Measurements from ENCODE around the gene ANK3.

Gene ANK3

GRCh38 chr10:60175441-60175971 is 214.2 kb downstream of the ANK3 start:
- no peaks in the 10 kb centered on the region for H3K36me3 ChIP-seq (ENCODE audit: control insufficient read depth in 2 of 2, insufficient read depth in 2 of 2, low read length in 2 of 2)
- no peak overlapping the region for H3K27ac ChIP-seq (ENCODE audit: low read length)
- no peak overlapping the region for H3K9ac ChIP-seq (ENCODE audit: low read length in 2 of 2)
- H3K27me3 ChIP-seq (ENCODE audit: control insufficient read depth in 1 of 2, insufficient read depth in 2 of 2, low read length in 2 of 2) = no peaks in the 10 kb centered on the region
- H3K4me1 ChIP-seq (ENCODE audit: control insufficient read depth, insufficient read depth, low read length) = no peaks in the 10 kb centered on the region
- H3K9me3 ChIP-seq (ENCODE audit: control insufficient read depth in 2 of 2, low read length in 2 of 2) = no peaks in the 10 kb centered on the region
- no peak overlapping the region for H3K4me3 ChIP-seq (ENCODE audit: low read length in 2 of 2)

- Histone ChIP-seq H3K4me1 (ENCODE audit: control insufficient read depth, insufficient read depth, low read length) (no peaks in the 10 kb centered on the region), H3K27me3 (ENCODE audit: control insufficient read depth in 1 of 2, insufficient read depth in 2 of 2, low read length in 2 of 2) (no peaks in the 10 kb centered on the region), H3K36me3 (ENCODE audit: control insufficient read depth in 2 of 2, insufficient read depth in 2 of 2, low read length in 2 of 2) (peaks cover 0 to 3% of the 10 kb centered on the region in 2 donors), H3K4me3 (ENCODE audit: low read length in 2 of 2) (no peak overlapping the region), H3K9ac (ENCODE audit: low read length in 2 of 2) (no peak overlapping the region), H3K9me3 (ENCODE audit: control insufficient read depth in 2 of 2, low read length in 2 of 2) (no peaks in the 10 kb centered on the region), H3K27ac (ENCODE audit: low read length) (no peak overlapping the region)
These were observed 217.2 kb downstream of the ANK3 start for GRCh38 chr10:60172363-60172990.

GRCh38 chr10:60171436-60172013 is 218.2 kb downstream of the ANK3 start:
- peaks cover 0 to 3% of the 10 kb centered on the region in 2 donors for H3K36me3 ChIP-seq (ENCODE audit: control insufficient read depth in 2 of 2, insufficient read depth in 2 of 2, low read length in 2 of 2)
- no peaks in the 10 kb centered on the region for H3K4me1 ChIP-seq (ENCODE audit: control insufficient read depth, insufficient read depth, low read length)
- H3K9me3 ChIP-seq (ENCODE audit: control insufficient read depth in 2 of 2, low read length in 2 of 2) = no peaks in the 10 kb centered on the region
- no peak overlapping the region for H3K9ac ChIP-seq (ENCODE audit: low read length in 2 of 2)
- H3K27me3 ChIP-seq (ENCODE audit: control insufficient read depth in 1 of 2, insufficient read depth in 2 of 2, low read length in 2 of 2) = no peaks in the 10 kb centered on the region
- H3K4me3 ChIP-seq (ENCODE audit: low read length in 2 of 2) = no peak overlapping the region
- H3K27ac ChIP-seq (ENCODE audit: low read length) = no peak overlapping the region

- Histone ChIP-seq H3K27ac (ENCODE audit: low read length) (no peak overlapping the region), H3K27me3 (ENCODE audit: control insufficient read depth in 1 of 2, insufficient read depth in 2 of 2, low read length in 2 of 2) (no peaks in the 10 kb centered on the region), H3K4me1 (ENCODE audit: control insufficient read depth, insufficient read depth, low read length) (no peaks in the 10 kb centered on the region), H3K4me3 (ENCODE audit: low read length in 2 of 2) (no peak overlapping the region), H3K36me3 (ENCODE audit: control insufficient read depth in 2 of 2, insufficient read depth in 2 of 2, low read length in 2 of 2) (peaks cover 0 to 3% of the 10 kb centered on the region in 2 donors), H3K9me3 (ENCODE audit: control insufficient read depth in 2 of 2, low read length in 2 of 2) (no peaks in the 10 kb centered on the region), H3K9ac (ENCODE audit: low read length in 2 of 2) (no peak overlapping the region)
These were observed 219.4 kb downstream of the ANK3 start for GRCh38 chr10:60170250-60170649.

DNA sequence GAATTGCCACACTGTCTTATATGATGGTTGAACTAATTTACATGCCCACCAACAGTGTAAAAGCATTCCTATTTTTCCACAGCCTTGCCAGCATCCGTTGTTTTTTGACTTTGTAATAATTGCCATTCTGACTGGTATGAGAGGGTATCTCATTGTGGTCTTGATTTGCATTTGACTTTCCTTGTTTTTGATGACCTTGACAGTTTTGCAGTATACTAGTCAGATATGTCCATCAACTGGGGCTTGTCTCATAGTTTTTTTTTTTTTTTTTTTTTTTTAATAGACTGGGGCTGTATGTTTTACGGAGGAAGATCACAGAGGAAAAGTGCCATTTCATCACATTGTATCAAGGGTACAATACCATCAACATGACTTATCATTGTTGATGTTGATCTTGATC is 220.6 kb downstream of the ANK3 start:
- Histone ChIP-seq H3K27ac (ENCODE audit: low read length) (no peak overlapping the region), H3K27me3 (ENCODE audit: control insufficient read depth in 1 of 2, insufficient read depth in 2 of 2, low read length in 2 of 2) (no peaks in the 10 kb centered on the region), H3K9ac (ENCODE audit: low read length in 2 of 2) (no peak overlapping the region), H3K9me3 (ENCODE audit: control insufficient read depth in 2 of 2, low read length in 2 of 2) (no peaks in the 10 kb centered on the region), H3K4me1 (ENCODE audit: control insufficient read depth, insufficient read depth, low read length) (no peaks in the 10 kb centered on the region), H3K36me3 (ENCODE audit: control insufficient read depth in 2 of 2, insufficient read depth in 2 of 2, low read length in 2 of 2) (peaks cover 0 to 3% of the 10 kb centered on the region in 2 donors), H3K4me3 (ENCODE audit: low read length in 2 of 2) (no peak overlapping the region)

DNA sequence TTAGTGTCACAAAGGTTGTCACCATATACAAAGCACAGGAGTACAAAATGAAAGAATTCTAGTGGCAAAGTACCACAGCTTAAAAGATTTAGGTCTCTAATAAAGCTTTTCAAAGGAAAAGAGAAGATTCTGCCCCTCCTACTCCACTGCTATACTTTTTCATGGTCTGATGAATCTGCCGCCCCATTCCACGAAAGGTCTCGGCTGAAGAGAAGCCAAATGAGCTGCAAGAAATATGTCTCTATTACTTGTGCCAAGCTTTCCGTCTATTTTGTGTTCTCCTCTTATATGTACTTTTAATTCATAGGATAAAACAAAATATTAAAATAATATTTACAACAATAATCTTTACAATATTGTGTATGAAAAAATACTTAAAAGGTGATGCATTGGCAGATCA is 222.6 kb downstream of the ANK3 start:
- Histone ChIP-seq H3K9me3 (ENCODE audit: control insufficient read depth in 2 of 2, low read length in 2 of 2) (no peaks in the 10 kb centered on the region), H3K27ac (ENCODE audit: low read length) (no peak overlapping the region), H3K36me3 (ENCODE audit: control insufficient read depth in 2 of 2, insufficient read depth in 2 of 2, low read length in 2 of 2) (peaks cover 0 to 3% of the 10 kb centered on the region in 2 donors), H3K27me3 (ENCODE audit: control insufficient read depth in 1 of 2, insufficient read depth in 2 of 2, low read length in 2 of 2) (no peaks in the 10 kb centered on the region), H3K4me3 (ENCODE audit: low read length in 2 of 2) (peak overlapping the region; percentile 16 to 27), H3K9ac (ENCODE audit: low read length in 2 of 2) (no peak overlapping the region), H3K4me1 (ENCODE audit: control insufficient read depth, insufficient read depth, low read length) (no peaks in the 10 kb centered on the region)

DNA sequence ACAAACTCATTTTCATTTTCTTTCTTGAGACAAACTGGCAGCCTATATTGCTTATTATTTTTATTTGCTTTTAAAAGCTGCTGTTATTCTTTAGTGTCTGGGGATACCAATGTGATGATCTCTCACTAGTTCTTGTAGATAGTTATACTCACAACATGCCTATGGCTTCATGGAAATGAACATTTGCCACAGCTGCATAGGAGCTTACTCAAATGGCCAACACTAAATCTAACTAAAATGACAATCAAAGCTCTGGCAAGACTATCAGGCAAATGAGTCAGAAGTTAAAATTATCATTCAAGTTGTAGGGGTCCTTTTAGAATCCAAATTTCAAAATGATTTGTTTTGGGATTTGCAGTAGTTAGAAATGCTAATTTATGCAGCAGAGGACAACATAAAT is 225.9 kb downstream of the ANK3 start:
- no peak overlapping the region for H3K27ac ChIP-seq (ENCODE audit: low read length)
- H3K4me1 ChIP-seq (ENCODE audit: control insufficient read depth, insufficient read depth, low read length) = no peaks in the 10 kb centered on the region
- H3K36me3 ChIP-seq (ENCODE audit: control insufficient read depth in 2 of 2, insufficient read depth in 2 of 2, low read length in 2 of 2) = no peaks in the 10 kb centered on the region
- H3K9ac ChIP-seq (ENCODE audit: low read length in 2 of 2) = no peak overlapping the region
- H3K9me3 ChIP-seq (ENCODE audit: control insufficient read depth in 2 of 2, low read length in 2 of 2) = no peaks in the 10 kb centered on the region
- H3K4me3 ChIP-seq (ENCODE audit: low read length in 2 of 2) = no peak overlapping the region
- H3K27me3 ChIP-seq (ENCODE audit: control insufficient read depth in 1 of 2, insufficient read depth in 2 of 2, low read length in 2 of 2) = no peaks in the 10 kb centered on the region

DNA sequence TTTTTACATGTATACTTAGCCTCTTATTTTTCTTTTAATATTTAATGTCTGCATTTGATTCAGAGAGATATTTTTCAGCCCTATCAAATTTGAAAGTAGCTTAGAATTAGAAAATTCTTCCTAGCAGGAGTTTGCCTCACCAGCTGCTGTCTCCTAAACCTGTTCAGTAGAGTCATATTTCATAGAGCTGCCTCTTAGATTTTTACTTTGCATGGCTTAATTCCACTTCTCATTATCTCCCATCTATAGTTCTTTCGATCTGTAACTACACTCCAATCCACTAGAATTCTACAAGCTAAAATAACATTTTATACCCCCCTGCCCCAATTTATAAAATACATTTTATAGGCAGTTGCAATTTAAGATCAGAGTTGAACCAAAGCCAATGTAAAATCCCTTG is 227.0 kb downstream of the ANK3 start:
- H3K27me3 ChIP-seq (ENCODE audit: control insufficient read depth in 1 of 2, insufficient read depth in 2 of 2, low read length in 2 of 2) = no peaks in the 10 kb centered on the region
- H3K4me3 ChIP-seq (ENCODE audit: low read length in 2 of 2) = no peak overlapping the region
- no peak overlapping the region for H3K9ac ChIP-seq (ENCODE audit: low read length in 2 of 2)
- no peak overlapping the region for H3K27ac ChIP-seq (ENCODE audit: low read length)
- H3K4me1 ChIP-seq (ENCODE audit: control insufficient read depth, insufficient read depth, low read length) = no peaks in the 10 kb centered on the region
- H3K9me3 ChIP-seq (ENCODE audit: control insufficient read depth in 2 of 2, low read length in 2 of 2) = no peaks in the 10 kb centered on the region
- no peaks in the 10 kb centered on the region for H3K36me3 ChIP-seq (ENCODE audit: control insufficient read depth in 2 of 2, insufficient read depth in 2 of 2, low read length in 2 of 2)

DNA sequence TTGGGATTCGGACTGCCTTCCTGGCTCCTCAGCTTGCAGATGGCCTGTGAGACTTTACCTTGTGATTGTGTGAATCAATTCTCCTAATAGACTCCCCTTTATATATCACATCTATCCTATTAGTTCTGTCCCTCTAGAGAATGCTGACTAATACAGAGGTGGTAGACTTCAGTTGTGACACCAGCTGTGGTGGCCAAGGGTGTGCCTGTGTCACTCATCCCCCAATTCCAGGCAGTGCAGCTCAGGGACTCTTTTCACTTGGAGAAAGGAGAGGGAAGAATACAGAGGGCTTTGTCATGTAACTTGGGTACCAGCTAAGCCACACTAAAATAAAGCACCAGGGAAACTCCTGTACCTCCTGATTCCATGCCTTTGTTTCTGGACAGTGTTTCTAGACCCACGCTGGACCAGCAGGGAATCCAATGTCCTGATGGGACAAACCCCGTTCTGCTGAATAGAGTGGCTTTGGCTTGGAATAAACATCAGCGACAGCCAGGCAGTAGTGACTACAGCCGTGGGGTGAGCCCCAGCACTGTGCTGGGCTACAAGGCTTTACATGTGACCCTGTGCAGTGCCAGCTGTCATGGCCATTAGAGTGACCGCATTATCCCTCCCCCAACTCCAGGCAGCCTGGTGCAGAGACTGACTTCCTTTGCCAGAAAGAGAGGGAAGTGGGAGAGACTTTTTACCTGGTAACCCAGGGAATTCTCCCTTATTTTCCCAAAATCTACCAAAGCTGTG is 233.6 kb downstream of the ANK3 start:
- no peak overlapping the region for H3K27ac ChIP-seq (ENCODE audit: low read length)
- H3K4me3 ChIP-seq (ENCODE audit: low read length in 2 of 2) = no peak overlapping the region
- H3K4me1 ChIP-seq (ENCODE audit: control insufficient read depth, insufficient read depth, low read length) = no peaks in the 10 kb centered on the region
- no peaks in the 10 kb centered on the region for H3K36me3 ChIP-seq (ENCODE audit: control insufficient read depth in 2 of 2, insufficient read depth in 2 of 2, low read length in 2 of 2)
- H3K27me3 ChIP-seq (ENCODE audit: control insufficient read depth in 1 of 2, insufficient read depth in 2 of 2, low read length in 2 of 2) = no peaks in the 10 kb centered on the region
- no peaks in the 10 kb centered on the region for H3K9me3 ChIP-seq (ENCODE audit: control insufficient read depth in 2 of 2, low read length in 2 of 2)
- H3K9ac ChIP-seq (ENCODE audit: low read length in 2 of 2) = no peak overlapping the region

GRCh38 chr10:60155099-60155877 is 234.4 kb downstream of the ANK3 start:
- Histone ChIP-seq H3K4me1 (ENCODE audit: control insufficient read depth, insufficient read depth, low read length) (no peaks in the 10 kb centered on the region), H3K27ac (ENCODE audit: low read length) (no peak overlapping the region), H3K9ac (ENCODE audit: low read length in 2 of 2) (no peak overlapping the region), H3K36me3 (ENCODE audit: control insufficient read depth in 2 of 2, insufficient read depth in 2 of 2, low read length in 2 of 2) (no peaks in the 10 kb centered on the region), H3K9me3 (ENCODE audit: control insufficient read depth in 2 of 2, low read length in 2 of 2) (no peaks in the 10 kb centered on the region), H3K27me3 (ENCODE audit: control insufficient read depth in 1 of 2, insufficient read depth in 2 of 2, low read length in 2 of 2) (no peaks in the 10 kb centered on the region), H3K4me3 (ENCODE audit: low read length in 2 of 2) (no peak overlapping the region)
